Panc1 (cell line): Measurements from ENCODE around the gene ZNF804B.

Source experiments
- CTCF ChIP-seq: fragments of 450-650 bp; IDR thresholded peaks from 2 replicates; pipeline ENCODE4 v1.5.1; 2017; ENCODE audit warnings: mild to moderate bottlenecking
- POLR2AphosphoS5 ChIP-seq: IDR thresholded peaks from 2 replicates; pipeline ENCODE4 v1.6.1; 2012; ENCODE audit warnings: mild to moderate bottlenecking, low read depth, low read length, moderate library complexity

- TF ChIP-seq POLR2AphosphoS5 (no peak), CTCF (no peak)
Observed at GRCh38 chr7:88885131-88885530, 125.6 kb downstream of the ZNF804B start.
